BE2C (cell line): ENCODE measurements around the gene RGS9BP.
A peak's percentile ranks its signal among the peaks of the same experiment; 100 is the strongest.

Experiments used
- DNase-seq: peaks from one replicate; pipeline ENCODE4 v3.0.0-alpha.2; 2020
- H3K27me3 ChIP-seq: fragments of 250-450 bp; sonication (Bioruptor Pico); 2 replicates; pipeline ENCODE4 v1.5.1; 2020; ENCODE audit warnings: mild to moderate bottlenecking
- H3K36me3 ChIP-seq: fragments of 250-450 bp; sonication (Bioruptor Pico); 2 replicates; pipeline ENCODE4 v1.5.1; 2020; ENCODE audit warnings: mild to moderate bottlenecking
- H3K4me1 ChIP-seq: fragments of 250-450 bp; sonication (Bioruptor Pico); 2 replicates; pipeline ENCODE4 v1.5.1; 2020
- H3K4me3 ChIP-seq: 2 replicates; pipeline ENCODE4 v1.5.1; 2011; ENCODE audit warnings: low read depth, low read length
- H3K9me3 ChIP-seq: fragments of 250-450 bp; sonication (Bioruptor Pico); 2 replicates; pipeline ENCODE4 v1.5.1; 2020
- TF ChIP-seq, protein P1 (sequence below): IDR thresholded peaks from 2 replicates; pipeline ENCODE4 v1.5.1; 2012; ENCODE audit warnings: mild to moderate bottlenecking, low read depth, low read length

RGS9BP gene

DNA sequence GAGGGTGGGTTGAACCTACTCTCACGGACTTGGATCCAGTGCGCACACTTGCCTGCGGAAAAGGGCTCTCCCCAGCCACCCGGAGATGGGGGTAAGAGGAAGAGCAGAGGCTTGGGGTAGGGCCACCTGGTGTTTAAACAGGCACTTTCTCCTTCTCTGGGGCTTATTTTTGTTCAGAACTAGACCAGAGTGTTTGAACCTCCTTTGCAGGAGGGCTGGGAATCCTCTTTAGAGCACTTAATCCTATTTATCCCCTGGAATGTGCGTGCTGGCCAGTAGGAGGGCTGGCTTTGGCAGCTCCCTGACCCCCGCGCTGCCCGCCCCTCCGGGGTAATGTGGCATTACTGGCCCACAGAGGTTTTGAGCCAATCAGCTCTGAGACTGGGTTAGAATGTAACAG, 2.0 kb downstream of the RGS9BP start:
- TF ChIP-seq, protein P1, sequence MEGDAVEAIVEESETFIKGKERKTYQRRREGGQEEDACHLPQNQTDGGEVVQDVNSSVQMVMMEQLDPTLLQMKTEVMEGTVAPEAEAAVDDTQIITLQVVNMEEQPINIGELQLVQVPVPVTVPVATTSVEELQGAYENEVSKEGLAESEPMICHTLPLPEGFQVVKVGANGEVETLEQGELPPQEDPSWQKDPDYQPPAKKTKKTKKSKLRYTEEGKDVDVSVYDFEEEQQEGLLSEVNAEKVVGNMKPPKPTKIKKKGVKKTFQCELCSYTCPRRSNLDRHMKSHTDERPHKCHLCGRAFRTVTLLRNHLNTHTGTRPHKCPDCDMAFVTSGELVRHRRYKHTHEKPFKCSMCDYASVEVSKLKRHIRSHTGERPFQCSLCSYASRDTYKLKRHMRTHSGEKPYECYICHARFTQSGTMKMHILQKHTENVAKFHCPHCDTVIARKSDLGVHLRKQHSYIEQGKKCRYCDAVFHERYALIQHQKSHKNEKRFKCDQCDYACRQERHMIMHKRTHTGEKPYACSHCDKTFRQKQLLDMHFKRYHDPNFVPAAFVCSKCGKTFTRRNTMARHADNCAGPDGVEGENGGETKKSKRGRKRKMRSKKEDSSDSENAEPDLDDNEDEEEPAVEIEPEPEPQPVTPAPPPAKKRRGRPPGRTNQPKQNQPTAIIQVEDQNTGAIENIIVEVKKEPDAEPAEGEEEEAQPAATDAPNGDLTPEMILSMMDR, result 0 out of 2 replicates have a peak, but pooled peaks have one; percentile 6
- Histone ChIP-seq H3K4me1 (no peaks in the 10 kb centered on the region), H3K9me3 (no peaks in the 10 kb centered on the region; the same call in 1 of the 2 replicates), H3K4me3 (no peak overlapping the region), H3K36me3 (no peaks in the 10 kb centered on the region), H3K27me3 (peaks cover 21% of the 10 kb centered on the region)
- no peak for DNase-seq

DNA sequence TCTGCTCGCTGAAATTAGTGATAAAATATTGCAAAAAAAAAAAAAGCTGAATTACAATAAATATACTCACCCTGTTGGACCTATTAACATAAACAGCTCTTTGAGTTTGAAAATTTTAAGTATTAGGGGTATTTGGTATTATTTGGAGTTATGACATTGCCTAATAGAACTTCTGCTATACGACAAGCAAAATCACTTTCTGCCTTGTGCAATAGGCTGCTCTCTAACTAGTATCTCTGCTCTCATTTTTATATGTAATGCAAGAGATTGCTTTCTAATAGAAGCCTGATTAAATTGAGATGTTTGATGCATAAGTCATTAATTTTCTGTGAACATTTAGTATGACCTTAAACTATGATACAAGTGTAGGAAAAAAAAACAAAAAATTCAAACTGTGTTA, 5.3 kb downstream of the RGS9BP start:
- Histone ChIP-seq H3K4me1 (no peaks in the 10 kb centered on the region), H3K4me3 (no peak overlapping the region), H3K27me3 (peaks cover 18% of the 10 kb centered on the region), H3K36me3 (no peaks in the 10 kb centered on the region), H3K9me3 (no peaks in the 10 kb centered on the region; the same call in 1 of the 2 replicates)
- DNase-seq, result no peak
- TF ChIP-seq, protein P1, result no peak

DNA sequence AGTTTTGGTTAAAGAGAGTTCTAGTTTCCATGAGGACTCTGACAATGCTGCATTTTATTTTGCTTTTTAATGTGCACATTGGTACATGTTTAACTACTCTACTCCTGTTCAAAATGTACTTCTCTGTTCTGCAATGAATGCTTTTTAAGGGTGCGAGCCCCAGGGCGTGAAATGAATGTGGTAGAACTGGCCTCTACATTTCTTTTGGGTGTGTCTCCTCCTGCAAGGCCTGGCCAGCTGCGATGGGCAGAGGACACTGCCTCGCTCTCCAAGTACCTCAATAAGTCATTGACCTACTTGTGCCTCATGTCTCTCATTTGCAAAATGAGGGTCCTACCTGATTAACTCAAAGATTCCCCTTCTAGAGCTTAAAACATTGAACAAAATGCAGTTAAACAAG, 6.7 kb downstream of the RGS9BP start:
- Histone ChIP-seq H3K4me1 (no peaks in the 10 kb centered on the region), H3K4me3 (no peak overlapping the region), H3K36me3 (no peaks in the 10 kb centered on the region), H3K27me3 (peaks cover 5% of the 10 kb centered on the region), H3K9me3 (no peaks in the 10 kb centered on the region)
- TF ChIP-seq, protein P1, result no peak
- DNase-seq, result no peak

DNA sequence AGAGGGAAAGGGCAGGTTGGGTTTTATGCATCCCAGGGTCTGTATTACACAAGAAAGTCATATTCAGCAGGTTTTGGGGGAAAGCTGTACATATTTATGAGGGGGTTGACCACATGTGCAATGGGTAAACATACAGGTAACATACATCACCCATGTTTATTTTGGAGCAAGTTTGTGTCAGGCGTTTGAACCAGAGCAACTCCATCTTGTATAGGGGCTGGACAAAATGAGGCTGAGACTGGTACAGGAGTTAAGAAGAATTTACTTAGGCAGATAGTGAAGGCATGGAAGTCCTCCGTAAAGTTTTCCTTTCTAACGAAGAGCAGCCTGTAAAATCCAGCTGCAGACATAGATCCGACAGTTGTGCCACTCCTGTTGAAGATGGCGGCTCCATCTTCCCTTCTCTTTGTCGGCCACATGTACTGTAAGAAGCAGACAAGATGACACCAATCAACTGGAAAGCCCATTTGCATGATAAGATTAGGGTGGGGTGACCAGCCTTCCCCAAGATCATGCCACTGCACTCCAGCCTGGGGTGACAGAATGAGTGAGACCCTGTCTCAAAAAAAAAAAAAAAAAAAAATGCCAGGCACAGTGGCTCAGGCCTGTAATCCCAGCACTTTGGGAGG, 11.3 kb downstream of the RGS9BP start:
- Histone ChIP-seq H3K9me3 (no peaks in the 10 kb centered on the region), H3K4me1 (0 out of 2 replicates have a peak, but pooled peaks cover 3% of the 10 kb centered on the region), H3K27me3 (no peaks in the 10 kb centered on the region), H3K36me3 (no peaks in the 10 kb centered on the region), H3K4me3 (no peak overlapping the region)
- TF ChIP-seq, protein P1, result no peak
- no peak for DNase-seq

DNA sequence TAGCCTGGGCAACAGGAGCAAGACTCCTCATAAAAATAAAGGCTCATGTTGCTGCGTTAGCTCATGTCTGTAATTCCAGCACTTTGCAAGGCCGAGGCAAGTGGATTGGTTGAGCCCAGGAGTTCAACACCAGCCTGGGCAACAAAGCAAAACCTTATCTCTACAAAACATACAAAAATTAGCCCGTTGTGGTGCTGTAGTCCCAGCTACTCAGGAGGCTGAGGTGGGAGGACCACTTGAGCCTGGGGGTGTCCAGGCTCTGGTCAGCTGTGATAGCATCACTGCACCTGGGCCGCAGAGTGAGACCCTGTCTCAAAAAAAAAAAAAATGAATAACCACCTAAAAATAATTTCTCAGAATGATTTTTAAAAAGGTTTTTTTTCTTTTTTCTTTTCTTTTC, 12.0 kb downstream of the RGS9BP start:
- Histone ChIP-seq H3K4me1 (0 out of 2 replicates have a peak, but pooled peaks cover 3% of the 10 kb centered on the region), H3K9me3 (no peaks in the 10 kb centered on the region), H3K36me3 (no peaks in the 10 kb centered on the region), H3K4me3 (no peak overlapping the region), H3K27me3 (no peaks in the 10 kb centered on the region)
- TF ChIP-seq, protein P1, result no peak
- no peak for DNase-seq

DNA sequence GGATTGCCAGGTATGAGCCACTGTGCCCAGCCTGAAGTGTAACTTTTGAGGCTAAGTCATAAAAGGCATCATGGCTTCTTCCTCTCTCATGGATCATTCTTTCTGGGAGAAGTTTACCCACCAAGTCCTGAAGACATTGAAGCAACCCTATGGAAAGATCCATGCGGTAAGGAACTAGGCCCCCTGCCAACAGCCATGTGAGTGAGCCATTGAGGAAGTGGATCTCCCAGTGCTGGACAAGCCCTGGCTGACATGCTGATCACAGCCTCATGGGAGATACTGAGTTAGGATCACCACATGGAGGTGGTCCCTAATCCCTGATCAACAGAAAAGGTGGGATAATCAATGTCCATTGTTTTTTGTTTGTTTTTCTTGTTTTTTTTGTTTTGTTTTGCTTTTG, 12.7 kb downstream of the RGS9BP start:
- Histone ChIP-seq H3K4me3 (no peak overlapping the region), H3K9me3 (peaks cover 2% of the 10 kb centered on the region), H3K27me3 (no peaks in the 10 kb centered on the region), H3K36me3 (peaks cover 1% of the 10 kb centered on the region; the same call in 1 of the 2 replicates), H3K4me1 (0 out of 2 replicates have a peak, but pooled peaks cover 3% of the 10 kb centered on the region)
- DNase-seq, result no peak
- TF ChIP-seq, protein P1, result no peak
